ENCODE measurements around the gene SMURF2. TPM values are rescaled to one million over a fixed set of nuclear protein-coding genes. Genes with fewer than 3 reads are reported as not detected.

SMURF2 gene
- total RNA-seq, 1 experiment from 2014 or later, result 57.6 TPM

DNA sequence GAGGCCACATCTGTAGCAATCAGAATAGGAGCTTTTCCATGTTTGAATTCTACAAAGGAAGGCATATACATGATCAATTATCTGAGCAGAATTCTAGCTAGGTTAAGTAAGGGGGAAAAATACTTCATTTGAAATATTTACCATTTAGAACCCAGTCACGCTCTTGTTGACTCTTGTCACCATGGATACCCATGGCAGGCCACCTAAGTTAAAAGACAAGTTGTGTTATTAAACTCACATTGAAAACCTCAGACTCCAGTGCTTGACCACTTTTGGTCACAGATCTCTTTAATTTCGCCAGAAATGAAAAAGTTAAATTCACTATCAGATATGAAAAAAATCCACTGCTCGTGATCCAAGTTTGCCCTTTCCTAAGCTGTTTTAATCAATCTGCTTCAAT, 160.1 kb downstream of the SMURF2 start:
- H2AFZ ChIP-seq, result no peak overlapping the region
- H3K4me2 ChIP-seq, result no peak overlapping the region
- POLR2A ChIA-PET (ENCODE audit: unreplicated experiment), result no interaction called here
- no peaks in the 10 kb centered on the region for H3K9me3 ChIP-seq (ENCODE audit: insufficient read depth, low read depth)
- no peak overlapping the region for H3K4me3 ChIP-seq
- peaks cover 47% of the 10 kb centered on the region for H3K4me1 ChIP-seq (replicated peaks; ENCODE audit: insufficient read depth)
- H3K79me2 ChIP-seq (ENCODE audit: low read depth), result peaks cover 70% of the 10 kb centered on the region
- peaks cover 79% of the 10 kb centered on the region for H4K20me1 ChIP-seq (ENCODE audit: insufficient read depth)
- BruUV-seq (replicated peaks), result no TSS peak
- no peak for DNase-seq
- TF ChIP-seq, protein P1, sequence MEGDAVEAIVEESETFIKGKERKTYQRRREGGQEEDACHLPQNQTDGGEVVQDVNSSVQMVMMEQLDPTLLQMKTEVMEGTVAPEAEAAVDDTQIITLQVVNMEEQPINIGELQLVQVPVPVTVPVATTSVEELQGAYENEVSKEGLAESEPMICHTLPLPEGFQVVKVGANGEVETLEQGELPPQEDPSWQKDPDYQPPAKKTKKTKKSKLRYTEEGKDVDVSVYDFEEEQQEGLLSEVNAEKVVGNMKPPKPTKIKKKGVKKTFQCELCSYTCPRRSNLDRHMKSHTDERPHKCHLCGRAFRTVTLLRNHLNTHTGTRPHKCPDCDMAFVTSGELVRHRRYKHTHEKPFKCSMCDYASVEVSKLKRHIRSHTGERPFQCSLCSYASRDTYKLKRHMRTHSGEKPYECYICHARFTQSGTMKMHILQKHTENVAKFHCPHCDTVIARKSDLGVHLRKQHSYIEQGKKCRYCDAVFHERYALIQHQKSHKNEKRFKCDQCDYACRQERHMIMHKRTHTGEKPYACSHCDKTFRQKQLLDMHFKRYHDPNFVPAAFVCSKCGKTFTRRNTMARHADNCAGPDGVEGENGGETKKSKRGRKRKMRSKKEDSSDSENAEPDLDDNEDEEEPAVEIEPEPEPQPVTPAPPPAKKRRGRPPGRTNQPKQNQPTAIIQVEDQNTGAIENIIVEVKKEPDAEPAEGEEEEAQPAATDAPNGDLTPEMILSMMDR (conservative IDR thresholded peaks at IDR 0.05), result no peak
- TF ChIP-seq EZH2 (IDR thresholded peaks at IDR 0.05; ENCODE audit: low read depth), result no peak
- no peaks in the 10 kb centered on the region for H3K9me2 ChIP-seq (ENCODE audit: insufficient read depth)
- peaks cover 92% of the 10 kb centered on the region for H3F3A ChIP-seq (ENCODE audit: insufficient read depth, low read depth)
- CTCF ChIA-PET, result no interaction called here
- 0 out of 2 replicates have a peak overlapping the region, but pooled peaks have one; percentile 8 for H3K27ac ChIP-seq
- intact Hi-C loops (cut with micrococcal nuclease; ENCODE audit: unreplicated experiment), result no loop called here
- H3K27me3 ChIP-seq (ENCODE audit: insufficient read depth, low read depth), result no peaks in the 10 kb centered on the region
- peaks cover 65% of the 10 kb centered on the region for H3K36me3 ChIP-seq (ENCODE audit: low read depth)

GRCh38 chr17:64500862-64501765, 161.0 kb downstream of the SMURF2 start:
- POLR2A ChIA-PET (ENCODE audit: unreplicated experiment), result no interaction called here
- no TSS peak for BruUV-seq (replicated peaks)
- Histone ChIP-seq H3K4me1 (replicated peaks; ENCODE audit: insufficient read depth) (peaks cover 48% of the 10 kb centered on the region), H3K9me2 (ENCODE audit: insufficient read depth) (no peaks in the 10 kb centered on the region), H3K4me3 (no peak overlapping the region), H3F3A (ENCODE audit: insufficient read depth, low read depth) (peaks cover 95% of the 10 kb centered on the region), H2AFZ (no peak overlapping the region), H3K27me3 (ENCODE audit: insufficient read depth, low read depth) (no peaks in the 10 kb centered on the region), H4K20me1 (ENCODE audit: insufficient read depth) (peaks cover 79% of the 10 kb centered on the region), H3K79me2 (ENCODE audit: low read depth) (peaks cover 72% of the 10 kb centered on the region), H3K9me3 (ENCODE audit: insufficient read depth, low read depth) (no peaks in the 10 kb centered on the region), H3K4me2 (no peak overlapping the region), H3K27ac (0 out of 2 replicates have a peak overlapping the region, but pooled peaks have one; percentile 90), H3K36me3 (ENCODE audit: low read depth) (peaks cover 65% of the 10 kb centered on the region)
- intact Hi-C loops (cut with micrococcal nuclease; ENCODE audit: unreplicated experiment), result no loop called here
- no peak for TF ChIP-seq EZH2 (IDR thresholded peaks at IDR 0.05; ENCODE audit: low read depth)
- TF ChIP-seq, protein P1 (conservative IDR thresholded peaks at IDR 0.05), result no peak
- no peak for DNase-seq
- CTCF ChIA-PET, result no interaction called here

GRCh38 chr17:64500487-64500859, 161.6 kb downstream of the SMURF2 start:
- ChIA-PET CTCF (no interaction called here), POLR2A (ENCODE audit: unreplicated experiment) (no interaction called here)
- Histone ChIP-seq H3K9me2 (ENCODE audit: insufficient read depth) (no peaks in the 10 kb centered on the region), H3K27ac (0 out of 2 replicates have a peak overlapping the region, but pooled peaks have one; percentile 90), H2AFZ (no peak overlapping the region), H3K4me2 (no peak overlapping the region), H3F3A (ENCODE audit: insufficient read depth, low read depth) (peaks cover 94% of the 10 kb centered on the region), H3K9me3 (ENCODE audit: insufficient read depth, low read depth) (no peaks in the 10 kb centered on the region), H3K4me1 (replicated peaks; ENCODE audit: insufficient read depth) (peaks cover 54% of the 10 kb centered on the region), H3K79me2 (ENCODE audit: low read depth) (peaks cover 72% of the 10 kb centered on the region), H4K20me1 (ENCODE audit: insufficient read depth) (peaks cover 79% of the 10 kb centered on the region), H3K27me3 (ENCODE audit: insufficient read depth, low read depth) (no peaks in the 10 kb centered on the region), H3K4me3 (no peak overlapping the region), H3K36me3 (ENCODE audit: low read depth) (peaks cover 65% of the 10 kb centered on the region)
- intact Hi-C loops (cut with micrococcal nuclease; ENCODE audit: unreplicated experiment), result no loop called here
- no peak for TF ChIP-seq EZH2 (IDR thresholded peaks at IDR 0.05; ENCODE audit: low read depth)
- TF ChIP-seq, protein P1 (conservative IDR thresholded peaks at IDR 0.05), result no peak
- no TSS peak for BruUV-seq (replicated peaks)
- DNase-seq, result no peak

Data from PC-9 (cell line).